GM21576 (cell line): ENCODE data around the gene ARL17B.
A peak's percentile ranks its signal among the peaks of the same experiment; 100 is the strongest.
"Not testable (repeated sequence)": the region's sequence is repeated elsewhere in the genome, so short reads cannot be mapped to it uniquely, and the experiment has no call there.

ENCODE experiments used
- ATAC-seq: cut with Tn5 transposase; IDR thresholded peaks from one replicate; pipeline ENCODE4 v1.9.1; 2021; ENCODE audit warnings: mild to moderate bottlenecking, moderate library complexity; ENCODE audit not compliant: unreplicated experiment

ARL17B gene

GRCh38 chr17:46361755-46362154 lies at the start of gene ARL17B:
Gene ARL17B (minus strand): TSS chr17:46361766. CDS start chr17:46358397, 3,369 bp downstream.
- peak; percentile 95 for ATAC-seq

- not testable (repeated sequence) for ATAC-seq
Observed at GRCh38 chr17:46409864-46410263, 48.3 kb upstream of the ARL17B start.

GRCh38 chr17:46407155-46407554 lies 45.6 kb upstream of the ARL17B start:
- not testable (repeated sequence) for ATAC-seq

- ATAC-seq = not testable (repeated sequence)
Observed at GRCh38 chr17:46401033-46401787, 39.6 kb upstream of the ARL17B start.

- ATAC-seq = not testable (repeated sequence)
Observed at GRCh38 chr17:46400543-46400942, 39.0 kb upstream of the ARL17B start.

- ATAC-seq = not testable (repeated sequence)
Observed at GRCh38 chr17:46399993-46400392, 38.4 kb upstream of the ARL17B start.

GRCh38 chr17:46396292-46396691 lies 34.7 kb upstream of the ARL17B start:
- ATAC-seq = not testable (repeated sequence)

- not testable (repeated sequence) for ATAC-seq
Observed at GRCh38 chr17:46393702-46394101, 32.1 kb upstream of the ARL17B start.

GRCh38 chr17:46385491-46385890 lies 23.9 kb upstream of the ARL17B start:
- not testable (repeated sequence) for ATAC-seq

- ATAC-seq = not testable (repeated sequence)
Observed at GRCh38 chr17:46383118-46383517, 21.6 kb upstream of the ARL17B start.

GRCh38 chr17:46373418-46373817 lies 11.9 kb upstream of the ARL17B start:
- not testable (repeated sequence) for ATAC-seq

- ATAC-seq = peak; percentile 55
Observed at GRCh38 chr17:46372236-46373229, 11.0 kb upstream of the ARL17B start.

- ATAC-seq = not testable (repeated sequence)
Observed at GRCh38 chr17:46367520-46367919, 6.0 kb upstream of the ARL17B start.

- peak; percentile 32 for ATAC-seq
Observed at GRCh38 chr17:46361145-46361735, 326 bp downstream of the ARL17B start.

- not testable (repeated sequence) for ATAC-seq
Observed at GRCh38 chr17:46353856-46354255, 7.7 kb downstream of the ARL17B start.

GRCh38 chr17:46349060-46349459 lies 12.5 kb downstream of the ARL17B start:
- ATAC-seq = not testable (repeated sequence)

GRCh38 chr17:46348345-46348744 lies 13.2 kb downstream of the ARL17B start:
- ATAC-seq = not testable (repeated sequence)

GRCh38 chr17:46342131-46342530 lies 19.4 kb downstream of the ARL17B start:
- ATAC-seq = not testable (repeated sequence)

GRCh38 chr17:46341220-46341619 lies 20.3 kb downstream of the ARL17B start:
- ATAC-seq = not testable (repeated sequence)

- not testable (repeated sequence) for ATAC-seq
Observed at GRCh38 chr17:46294831-46295230, 66.7 kb downstream of the ARL17B start, which contains the start of gene LRRC37A. Gene LRRC37A (plus strand): TSS chr17:46295131. CDS start chr17:46295134, 3 bp downstream.

- not testable (repeated sequence) for ATAC-seq
Observed at GRCh38 chr17:46291618-46292017, 69.9 kb downstream of the ARL17B start.
